Lower leg skin (tissue), 3 donors: Measurements from ENCODE around the gene MAP2.

ENCODE experiments used
- POLR2A ChIP-seq, 2 donors: fragments of 450-650 bp; IDR thresholded peaks; one replicate each; pipeline ENCODE4 v1.6.1; 2016 to 2017; ENCODE audit warnings: antibody characterized with exemption in 2 of 2, mild to moderate bottlenecking in 1 of 2, moderate library complexity in 1 of 2
- TF ChIP-seq, protein P1 (sequence below), 3 donors: fragments of 450-650 bp; IDR thresholded peaks; one replicate each; pipeline ENCODE4 v1.5.1; 2016; ENCODE audit warnings: antibody characterized with exemption in 3 of 3, mild to moderate bottlenecking in 3 of 3, moderate library complexity in 2 of 3

DNA sequence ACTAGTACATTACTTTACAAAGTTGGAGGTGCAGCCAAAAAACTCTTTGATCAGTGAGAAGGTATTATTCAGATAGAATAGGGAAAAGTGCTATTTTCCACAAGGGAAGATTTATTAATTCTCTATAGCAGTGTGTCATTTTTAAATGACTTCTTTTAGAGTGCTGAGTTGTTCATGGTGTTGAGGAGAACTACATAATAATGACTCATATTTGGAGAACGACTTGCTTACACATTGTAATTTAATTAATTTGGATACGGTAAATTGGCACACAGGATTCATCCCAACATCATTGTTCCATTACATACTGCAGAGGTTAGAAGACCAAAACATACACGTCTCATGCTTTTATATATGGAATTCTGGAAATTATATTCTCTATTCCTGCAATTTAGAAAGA lies 22.1 kb upstream of the MAP2 start:
- TF ChIP-seq, protein P1, sequence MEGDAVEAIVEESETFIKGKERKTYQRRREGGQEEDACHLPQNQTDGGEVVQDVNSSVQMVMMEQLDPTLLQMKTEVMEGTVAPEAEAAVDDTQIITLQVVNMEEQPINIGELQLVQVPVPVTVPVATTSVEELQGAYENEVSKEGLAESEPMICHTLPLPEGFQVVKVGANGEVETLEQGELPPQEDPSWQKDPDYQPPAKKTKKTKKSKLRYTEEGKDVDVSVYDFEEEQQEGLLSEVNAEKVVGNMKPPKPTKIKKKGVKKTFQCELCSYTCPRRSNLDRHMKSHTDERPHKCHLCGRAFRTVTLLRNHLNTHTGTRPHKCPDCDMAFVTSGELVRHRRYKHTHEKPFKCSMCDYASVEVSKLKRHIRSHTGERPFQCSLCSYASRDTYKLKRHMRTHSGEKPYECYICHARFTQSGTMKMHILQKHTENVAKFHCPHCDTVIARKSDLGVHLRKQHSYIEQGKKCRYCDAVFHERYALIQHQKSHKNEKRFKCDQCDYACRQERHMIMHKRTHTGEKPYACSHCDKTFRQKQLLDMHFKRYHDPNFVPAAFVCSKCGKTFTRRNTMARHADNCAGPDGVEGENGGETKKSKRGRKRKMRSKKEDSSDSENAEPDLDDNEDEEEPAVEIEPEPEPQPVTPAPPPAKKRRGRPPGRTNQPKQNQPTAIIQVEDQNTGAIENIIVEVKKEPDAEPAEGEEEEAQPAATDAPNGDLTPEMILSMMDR (IDR thresholded peaks at IDR 0.05) = no peak
- TF ChIP-seq POLR2A (IDR thresholded peaks at IDR 0.05) = no peak
